Measurements from ENCODE around the gene CMTR1. TPM values are rescaled to one million over a fixed set of nuclear protein-coding genes. Genes with fewer than 3 reads are reported as not detected.

The CMTR1 gene
- total and polyA plus RNA-seq, 4 donors = 7.8 to 43.1 (median 32.6) TPM

DNA sequence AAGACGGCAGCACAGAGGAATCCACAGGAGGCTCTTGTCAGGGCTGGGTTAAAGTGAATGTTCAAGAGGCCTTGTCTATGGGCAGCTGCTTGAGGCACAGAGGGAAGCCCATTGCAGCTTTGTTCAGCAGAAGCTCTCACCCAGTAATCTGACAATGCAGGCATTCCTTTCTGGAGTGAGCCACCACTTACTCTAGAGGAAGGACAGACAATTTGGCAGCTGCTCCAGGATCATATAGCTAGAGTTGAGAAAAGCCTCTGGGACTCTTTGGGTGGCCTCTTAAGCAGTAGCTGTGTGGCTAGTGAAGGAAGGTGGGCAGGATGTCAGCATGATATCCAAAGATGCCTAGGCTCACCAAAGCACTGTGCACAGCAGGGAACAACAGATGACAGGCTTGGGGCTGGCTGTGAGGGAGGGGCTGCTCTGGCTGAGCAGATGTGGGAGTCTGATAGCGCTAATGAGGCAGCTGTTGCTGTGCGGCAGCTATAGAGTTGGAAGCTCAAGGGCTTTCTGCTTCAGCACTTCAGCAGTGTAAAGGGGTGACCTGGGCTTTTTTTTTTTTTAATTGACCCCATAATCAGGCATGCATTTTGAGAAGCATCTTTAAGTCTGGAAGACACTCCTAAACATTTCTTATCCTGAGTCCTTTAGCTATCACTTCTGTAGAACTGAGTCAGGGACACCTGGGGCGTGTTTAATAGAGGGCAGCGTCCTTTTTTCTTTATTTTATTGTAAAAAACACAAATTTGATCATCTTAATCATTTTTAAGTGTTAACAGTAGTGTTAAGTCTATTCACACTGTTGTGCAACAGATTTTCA, 27.2 kb downstream of the CMTR1 start:
- no peak for DNase-seq
- 89 to 91% methylated on average over 5 of the region's 5 CpGs for WGBS, 2 donors
- no peaks in the 10 kb centered on the region for H3K4me1 ChIP-seq (ENCODE audit: control insufficient read depth in 1 of 2, insufficient read depth in 2 of 2, low read length in 2 of 2)
- no peak overlapping the region for H3K27ac ChIP-seq (ENCODE audit: low read depth in 1 of 2, low read length in 2 of 2)
- no peaks in the 10 kb centered on the region for H3K9me3 ChIP-seq (ENCODE audit: control insufficient read depth, low read length)
- H3K27me3 ChIP-seq (ENCODE audit: control insufficient read depth in 1 of 2, insufficient read depth in 2 of 2, low read length in 1 of 2) = no peaks in the 10 kb centered on the region
- no peak for ATAC-seq (ENCODE audit: low FRiP score)
- intact Hi-C loops (cut with DNase I) = no loop called here
- H3K4me3 ChIP-seq (ENCODE audit: low read length in 2 of 2) = no peak overlapping the region
- peaks cover 18 to 26% of the 10 kb centered on the region in 2 donors for H3K36me3 ChIP-seq (ENCODE audit: control insufficient read depth in 1 of 2, insufficient read depth in 2 of 2, low read length in 1 of 2)

DNA sequence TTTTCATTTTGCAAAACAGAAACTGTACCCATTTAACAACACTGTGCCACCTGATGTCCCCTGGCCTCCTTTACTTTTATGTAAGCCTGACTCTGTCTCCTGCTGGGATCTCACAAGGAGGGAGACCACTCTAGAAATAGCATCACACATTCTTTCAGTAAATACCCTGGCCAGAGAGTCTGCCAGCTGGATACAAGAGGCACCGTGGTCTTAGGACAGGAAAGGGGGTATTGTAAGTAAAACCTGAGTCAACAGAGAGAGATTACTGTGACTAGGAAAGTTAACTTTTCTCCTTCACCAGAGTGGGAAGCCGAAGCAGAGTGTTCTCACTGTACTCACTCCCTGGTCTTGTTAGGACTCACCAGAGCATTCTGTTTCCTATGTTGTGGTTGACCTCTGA, 27.8 kb downstream of the CMTR1 start:
- intact Hi-C loops (cut with DNase I) = no loop called here
- DNase-seq = no peak
- Histone ChIP-seq H3K4me3 (ENCODE audit: low read length in 2 of 2) (no peak overlapping the region), H3K27ac (ENCODE audit: low read depth in 1 of 2, low read length in 2 of 2) (no peak overlapping the region), H3K36me3 (ENCODE audit: control insufficient read depth in 1 of 2, insufficient read depth in 2 of 2, low read length in 1 of 2) (peaks cover 18 to 26% of the 10 kb centered on the region in 2 donors), H3K4me1 (ENCODE audit: control insufficient read depth in 1 of 2, insufficient read depth in 2 of 2, low read length in 2 of 2) (no peaks in the 10 kb centered on the region), H3K9me3 (ENCODE audit: control insufficient read depth, low read length) (no peaks in the 10 kb centered on the region), H3K27me3 (ENCODE audit: control insufficient read depth in 1 of 2, insufficient read depth in 2 of 2, low read length in 1 of 2) (no peaks in the 10 kb centered on the region)
- WGBS, 2 donors = 61 to 71% methylated on average over 2 of the region's 2 CpGs
- no peak for ATAC-seq (ENCODE audit: low FRiP score)

DNA sequence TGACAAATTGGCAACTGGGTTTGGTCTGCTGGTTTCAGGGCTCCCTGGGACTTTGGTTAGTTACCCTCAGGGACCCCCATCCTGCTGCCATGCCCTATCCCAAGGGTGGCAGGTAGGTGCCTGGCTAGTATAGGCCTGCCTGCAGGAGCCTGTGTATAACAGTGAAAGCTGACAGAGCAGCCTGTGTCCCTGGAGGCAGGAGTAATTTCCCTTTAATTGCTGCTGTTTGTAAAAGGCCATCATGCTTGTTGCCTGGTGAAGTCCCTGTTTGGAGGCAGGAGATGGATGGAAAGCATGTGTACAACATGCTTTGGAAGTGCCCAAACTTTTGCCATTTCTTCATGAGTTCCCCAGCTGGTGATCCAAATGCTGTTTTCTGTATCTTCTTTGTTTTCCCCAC, 30.1 kb downstream of the CMTR1 start:
- DNase-seq (no peak), ATAC-seq (ENCODE audit: low FRiP score) (no peak)
- Histone ChIP-seq H3K27me3 (ENCODE audit: control insufficient read depth in 1 of 2, insufficient read depth in 2 of 2, low read length in 1 of 2) (no peaks in the 10 kb centered on the region), H3K36me3 (ENCODE audit: control insufficient read depth in 1 of 2, insufficient read depth in 2 of 2, low read length in 1 of 2) (peaks cover 18 to 24% of the 10 kb centered on the region in 2 donors), H3K4me3 (ENCODE audit: low read length in 2 of 2) (no peak overlapping the region), H3K9me3 (ENCODE audit: control insufficient read depth, low read length) (no peaks in the 10 kb centered on the region), H3K27ac (ENCODE audit: low read depth in 1 of 2, low read length in 2 of 2) (no peak overlapping the region), H3K4me1 (ENCODE audit: control insufficient read depth in 1 of 2, insufficient read depth in 2 of 2, low read length in 2 of 2) (no peaks in the 10 kb centered on the region)
- intact Hi-C loops (cut with DNase I) = no loop called here

DNA sequence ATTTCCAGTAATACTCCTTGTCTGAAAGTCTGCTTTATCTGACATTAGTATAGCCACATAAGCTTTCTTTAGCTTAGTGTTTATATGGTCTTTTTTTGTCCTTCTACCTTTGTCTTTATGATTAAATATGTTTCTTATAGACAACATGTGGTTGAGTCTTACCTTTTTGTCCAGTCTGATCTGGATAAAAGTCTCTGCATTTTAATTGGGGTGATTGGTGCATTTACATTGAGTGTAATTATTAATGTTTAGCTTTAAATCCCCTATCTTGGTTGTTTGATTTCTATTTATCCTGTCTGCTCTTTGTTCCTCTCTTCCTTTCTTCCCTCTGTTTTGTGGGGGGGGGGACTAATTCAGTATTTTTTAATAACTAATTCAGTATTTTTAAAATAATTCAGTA, 34.7 kb downstream of the CMTR1 start:
- peaks cover 4 to 9% of the 10 kb centered on the region in 2 donors for H3K36me3 ChIP-seq (ENCODE audit: control insufficient read depth in 1 of 2, insufficient read depth in 2 of 2, low read length in 1 of 2)
- intact Hi-C loops (cut with DNase I) = no loop called here
- H3K27me3 ChIP-seq (ENCODE audit: control insufficient read depth in 1 of 2, insufficient read depth in 2 of 2, low read length in 1 of 2) = no peaks in the 10 kb centered on the region
- DNase-seq (no peak), ATAC-seq (ENCODE audit: low FRiP score) (no peak)
- H3K4me1 ChIP-seq (ENCODE audit: control insufficient read depth in 1 of 2, insufficient read depth in 2 of 2, low read length in 2 of 2) = no peaks in the 10 kb centered on the region
- H3K4me3 ChIP-seq (ENCODE audit: low read length in 2 of 2) = no peak overlapping the region
- H3K9me3 ChIP-seq (ENCODE audit: control insufficient read depth, low read length) = no peaks in the 10 kb centered on the region
- no peak overlapping the region for H3K27ac ChIP-seq (ENCODE audit: low read depth in 1 of 2, low read length in 2 of 2)

DNA sequence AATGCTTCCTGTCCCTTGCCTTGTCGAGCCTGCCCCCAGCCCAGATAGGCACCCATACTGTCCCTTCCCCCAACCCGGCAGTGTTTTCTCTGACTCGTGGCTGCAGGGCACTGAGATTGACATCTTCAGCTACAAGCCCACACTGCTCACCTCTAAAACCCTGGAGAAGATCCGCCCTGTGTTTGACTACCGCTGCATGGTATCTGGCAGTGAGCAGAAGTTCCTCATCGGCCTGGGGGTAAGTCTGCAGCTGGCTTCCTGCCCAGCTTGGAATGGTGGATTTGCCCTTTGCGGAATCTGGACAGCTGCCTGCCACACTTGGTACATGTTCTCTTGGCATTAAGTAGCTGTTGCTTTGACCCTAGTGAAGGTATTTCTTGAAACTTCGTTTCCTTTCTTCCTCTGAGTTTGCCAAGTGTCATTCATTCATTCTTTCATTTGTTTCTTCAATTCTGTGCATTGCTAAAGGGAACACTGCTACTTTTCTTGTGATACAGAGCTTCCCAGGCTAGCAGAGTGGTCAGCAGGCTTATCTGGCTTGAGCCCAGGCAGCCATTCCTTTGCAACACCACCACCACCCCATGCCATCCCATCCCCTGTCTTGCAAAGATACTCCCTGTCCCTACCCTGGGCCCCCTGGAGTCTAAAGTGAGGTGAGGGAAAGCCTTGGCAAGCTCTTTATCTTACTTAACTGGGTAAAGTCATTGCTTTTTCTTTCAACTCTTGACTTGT, 40.5 kb downstream of the CMTR1 start:
- intact Hi-C loops (cut with DNase I) = no loop called here
- DNase-seq (no peak), ATAC-seq (ENCODE audit: low FRiP score) (no peak)
- Histone ChIP-seq H3K9me3 (ENCODE audit: control insufficient read depth, low read length) (no peaks in the 10 kb centered on the region), H3K4me3 (ENCODE audit: low read length in 2 of 2) (no peak overlapping the region), H3K4me1 (ENCODE audit: control insufficient read depth in 1 of 2, insufficient read depth in 2 of 2, low read length in 2 of 2) (no peaks in the 10 kb centered on the region), H3K36me3 (ENCODE audit: control insufficient read depth in 1 of 2, insufficient read depth in 2 of 2, low read length in 1 of 2) (peaks cover 0 to 6% of the 10 kb centered on the region in 2 donors), H3K27me3 (ENCODE audit: control insufficient read depth in 1 of 2, insufficient read depth in 2 of 2, low read length in 1 of 2) (no peaks in the 10 kb centered on the region), H3K27ac (ENCODE audit: low read depth in 1 of 2, low read length in 2 of 2) (no peak overlapping the region)
- 21 to 23% methylated on average over 8 of the region's 8 CpGs for WGBS, 2 donors

DNA sequence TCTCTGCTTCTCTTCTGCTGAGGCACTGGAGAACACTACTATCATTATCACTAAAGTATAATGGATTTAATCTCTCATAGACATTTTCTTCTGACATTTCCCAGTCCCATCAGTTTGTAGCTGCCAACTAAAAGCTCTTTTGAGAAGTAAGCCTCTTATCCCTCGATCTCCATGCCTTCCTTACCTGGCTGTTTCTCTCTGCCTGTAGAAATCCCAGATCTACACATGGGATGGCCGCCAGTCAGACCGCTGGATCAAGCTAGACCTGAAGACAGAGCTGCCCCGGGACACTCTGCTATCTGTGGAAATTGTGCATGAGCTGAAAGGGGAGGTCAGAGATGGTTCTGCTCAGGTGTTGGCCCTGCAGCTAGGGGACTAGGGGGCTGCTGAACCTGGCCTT, 41.3 kb downstream of the CMTR1 start:
- no peak for ATAC-seq (ENCODE audit: low FRiP score)
- Histone ChIP-seq H3K27ac (ENCODE audit: low read depth in 1 of 2, low read length in 2 of 2) (no peak overlapping the region), H3K27me3 (ENCODE audit: control insufficient read depth in 1 of 2, insufficient read depth in 2 of 2, low read length in 1 of 2) (no peaks in the 10 kb centered on the region), H3K4me3 (ENCODE audit: low read length in 2 of 2) (no peak overlapping the region), H3K4me1 (ENCODE audit: control insufficient read depth in 1 of 2, insufficient read depth in 2 of 2, low read length in 2 of 2) (no peaks in the 10 kb centered on the region), H3K9me3 (ENCODE audit: control insufficient read depth, low read length) (no peaks in the 10 kb centered on the region), H3K36me3 (ENCODE audit: control insufficient read depth in 1 of 2, insufficient read depth in 2 of 2, low read length in 1 of 2) (peaks cover 0 to 7% of the 10 kb centered on the region in 2 donors)
- DNase-seq = no peak
- 97 to 98% methylated on average over 4 of the region's 4 CpGs for WGBS, 2 donors
- intact Hi-C loops (cut with DNase I) = no loop called here

DNA sequence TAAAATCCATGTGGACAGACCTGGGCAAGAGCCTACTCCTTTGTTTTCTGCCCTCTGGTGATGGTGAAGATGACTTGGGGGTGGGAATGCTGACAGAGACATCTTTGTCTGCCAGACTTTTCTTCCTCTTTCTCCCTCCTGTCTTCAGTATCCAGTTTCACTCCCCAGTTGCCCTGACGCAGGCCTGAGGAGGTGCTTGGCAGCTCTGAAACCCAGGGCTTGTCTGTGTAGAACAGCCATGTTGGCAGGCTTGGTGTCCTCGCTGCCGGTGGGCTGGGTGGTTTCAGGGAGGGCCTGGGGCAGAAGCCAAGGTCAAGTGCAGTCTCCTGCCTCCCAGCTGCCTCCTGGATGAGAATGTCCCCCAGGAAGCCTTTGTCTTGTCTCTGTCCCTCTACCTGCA, 44.2 kb downstream of the CMTR1 start:
- ATAC-seq (ENCODE audit: low FRiP score) (no peak), DNase-seq (no peak)
- intact Hi-C loops (cut with DNase I) = no loop called here
- 66 to 76% methylated on average over 3 of the region's 3 CpGs for WGBS, 2 donors
- Histone ChIP-seq H3K9me3 (ENCODE audit: control insufficient read depth, low read length) (no peaks in the 10 kb centered on the region), H3K36me3 (ENCODE audit: control insufficient read depth in 1 of 2, insufficient read depth in 2 of 2, low read length in 1 of 2) (peaks cover 0 to 7% of the 10 kb centered on the region in 2 donors), H3K4me3 (ENCODE audit: low read length in 2 of 2) (no peak overlapping the region), H3K27ac (ENCODE audit: low read depth in 1 of 2, low read length in 2 of 2) (no peak overlapping the region), H3K4me1 (ENCODE audit: control insufficient read depth in 1 of 2, insufficient read depth in 2 of 2, low read length in 2 of 2) (no peaks in the 10 kb centered on the region), H3K27me3 (ENCODE audit: control insufficient read depth in 1 of 2, insufficient read depth in 2 of 2, low read length in 1 of 2) (no peaks in the 10 kb centered on the region)

DNA sequence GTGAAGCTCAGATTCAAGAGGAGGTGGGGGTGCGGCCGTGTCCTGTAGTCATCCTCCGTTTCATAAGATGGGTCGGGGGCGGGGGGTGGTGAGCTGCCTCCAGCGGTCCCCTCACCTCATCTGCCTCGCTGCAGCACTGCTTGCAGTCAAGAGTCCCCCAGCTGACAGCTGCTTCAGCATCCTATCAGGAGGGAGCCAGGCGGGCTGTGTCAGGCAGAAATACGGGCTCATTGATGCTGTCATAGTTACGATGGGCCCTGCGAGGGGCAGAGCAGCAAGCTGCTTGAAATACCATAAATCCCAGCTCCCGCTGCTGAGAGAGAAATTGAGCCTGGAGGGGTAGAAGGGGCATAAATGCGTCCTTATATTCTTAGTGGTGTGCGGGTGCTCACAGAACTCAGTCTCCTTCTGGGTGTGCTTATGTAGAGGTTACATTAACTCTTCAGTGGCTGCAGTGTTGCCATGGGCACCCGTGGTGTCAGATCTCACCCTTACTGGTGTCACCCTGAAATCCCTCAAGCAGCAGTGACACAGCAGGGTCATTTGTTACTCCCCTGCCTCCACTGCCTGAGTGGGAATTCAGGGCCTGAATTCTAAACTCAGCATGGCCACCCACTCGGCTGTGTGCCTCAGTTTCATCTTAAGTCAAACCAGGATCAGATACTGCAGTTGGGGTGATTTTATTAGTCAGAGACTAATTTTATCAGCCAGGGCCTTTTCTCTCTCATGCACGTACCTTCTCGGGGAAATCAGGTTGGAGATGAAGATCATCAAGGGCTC, 44.8 kb downstream of the CMTR1 start:
- H3K4me1 ChIP-seq (ENCODE audit: control insufficient read depth in 1 of 2, insufficient read depth in 2 of 2, low read length in 2 of 2) = no peaks in the 10 kb centered on the region
- DNase-seq (no peak), ATAC-seq (ENCODE audit: low FRiP score) (no peak)
- no peak overlapping the region for H3K4me3 ChIP-seq (ENCODE audit: low read length in 2 of 2)
- intact Hi-C loops (cut with DNase I) = no loop called here
- peaks cover 0 to 7% of the 10 kb centered on the region in 2 donors for H3K36me3 ChIP-seq (ENCODE audit: control insufficient read depth in 1 of 2, insufficient read depth in 2 of 2, low read length in 1 of 2)
- no peaks in the 10 kb centered on the region for H3K9me3 ChIP-seq (ENCODE audit: control insufficient read depth, low read length)
- 83 to 84% methylated on average over 18 of the region's 18 CpGs for WGBS, 2 donors
- no peak overlapping the region for H3K27ac ChIP-seq (ENCODE audit: low read depth in 1 of 2, low read length in 2 of 2)
- no peaks in the 10 kb centered on the region for H3K27me3 ChIP-seq (ENCODE audit: control insufficient read depth in 1 of 2, insufficient read depth in 2 of 2, low read length in 1 of 2)

Data from aorta (tissue), 5 donors.